ENCODE results near the gene ZAR1L. TPM values are rescaled to one million over a fixed set of nuclear protein-coding genes. Genes with fewer than 3 reads are reported as not detected.
A peak's percentile ranks its signal among the peaks of the same experiment; 100 is the strongest.

ZAR1L gene
- total RNA-seq, 1 donor from 2014 or later = not detected

- Histone ChIP-seq H3K4me3 (ENCODE audit: low read depth, low read length) (no peak overlapping the region), H3K36me3 (ENCODE audit: control insufficient read depth, insufficient read depth, low read length) (no peaks in the 10 kb centered on the region), H3K27me3 (ENCODE audit: control insufficient read depth, insufficient read depth, low read length) (no peaks in the 10 kb centered on the region)
- DNase-seq (ENCODE audit: low read depth) (no peak), FAIRE-seq (peak; percentile 28)
- no peak for TF ChIP-seq CTCF (IDR thresholded peaks at IDR 0.05; ENCODE audit: insufficient read depth, low read length, severe bottlenecking)
Observed at GRCh38 chr13:32340914-32341313, 25.8 kb upstream of the ZAR1L start.

GRCh38 chr13:32334671-32335070 lies 19.5 kb upstream of the ZAR1L start:
- FAIRE-seq = no peak
- no peaks in the 10 kb centered on the region for H3K36me3 ChIP-seq (ENCODE audit: control insufficient read depth, insufficient read depth, low read length)
- no peak for DNase-seq (ENCODE audit: low read depth)

GRCh38 chr13:32330441-32330840 lies 15.3 kb upstream of the ZAR1L start:
- Histone ChIP-seq H3K4me3 (ENCODE audit: low read depth, low read length) (no peak overlapping the region), H3K27me3 (ENCODE audit: control insufficient read depth, insufficient read depth, low read length) (no peaks in the 10 kb centered on the region), H3K36me3 (ENCODE audit: control insufficient read depth, insufficient read depth, low read length) (no peaks in the 10 kb centered on the region)
- peak; percentile 94 for DNase-seq (ENCODE audit: low read depth)
- FAIRE-seq = no peak
- no peak for TF ChIP-seq CTCF (IDR thresholded peaks at IDR 0.05; ENCODE audit: insufficient read depth, low read length, severe bottlenecking)

More at GRCh38 chr13:32334671-32335070, 19.5 kb upstream of the ZAR1L start:
- Histone ChIP-seq H3K27me3 (ENCODE audit: control insufficient read depth, insufficient read depth, low read length) (no peaks in the 10 kb centered on the region), H3K4me3 (ENCODE audit: low read depth, low read length) (no peak overlapping the region)
- no peak for TF ChIP-seq CTCF (IDR thresholded peaks at IDR 0.05; ENCODE audit: insufficient read depth, low read length, severe bottlenecking)

GRCh38 chr13:32323912-32324311 lies 8.7 kb upstream of the ZAR1L start:
- FAIRE-seq = no peak
- H3K36me3 ChIP-seq (ENCODE audit: control insufficient read depth, insufficient read depth, low read length) = no peaks in the 10 kb centered on the region

GRCh38 chr13:32320528-32320927 lies 5.4 kb upstream of the ZAR1L start:
- FAIRE-seq = no peak
- H3K36me3 ChIP-seq (ENCODE audit: control insufficient read depth, insufficient read depth, low read length) = no peaks in the 10 kb centered on the region
- no peaks in the 10 kb centered on the region for H3K27me3 ChIP-seq (ENCODE audit: control insufficient read depth, insufficient read depth, low read length)
- no peak for TF ChIP-seq CTCF (IDR thresholded peaks at IDR 0.05; ENCODE audit: insufficient read depth, low read length, severe bottlenecking)
- peak; percentile 11 for DNase-seq (ENCODE audit: low read depth)
- H3K4me3 ChIP-seq (ENCODE audit: low read depth, low read length) = no peak overlapping the region

More at GRCh38 chr13:32323912-32324311, 8.7 kb upstream of the ZAR1L start:
- peak; percentile 71 for DNase-seq (ENCODE audit: low read depth)
- Histone ChIP-seq H3K27me3 (ENCODE audit: control insufficient read depth, insufficient read depth, low read length) (no peaks in the 10 kb centered on the region), H3K4me3 (ENCODE audit: low read depth, low read length) (no peak overlapping the region)
- no peak for TF ChIP-seq CTCF (IDR thresholded peaks at IDR 0.05; ENCODE audit: insufficient read depth, low read length, severe bottlenecking)

- TF ChIP-seq CTCF (IDR thresholded peaks at IDR 0.05; ENCODE audit: insufficient read depth, low read length, severe bottlenecking) = no peak
- no peak for DNase-seq (ENCODE audit: low read depth)
- Histone ChIP-seq H3K36me3 (ENCODE audit: control insufficient read depth, insufficient read depth, low read length) (no peaks in the 10 kb centered on the region), H3K27me3 (ENCODE audit: control insufficient read depth, insufficient read depth, low read length) (no peaks in the 10 kb centered on the region), H3K4me3 (ENCODE audit: low read depth, low read length) (no peak overlapping the region)
- no peak for FAIRE-seq
Observed at GRCh38 chr13:32317716-32318465, 2.7 kb upstream of the ZAR1L start.

Measured in bronchial epithelial cell (primary cell).